ENCODE data around the gene CELF5. TPM values are rescaled to one million over a fixed set of nuclear protein-coding genes. Genes with fewer than 3 reads are reported as not detected.

CELF5 gene
- total and polyA plus RNA-seq, 9 donors = 1.3 to 6.4 (median 2.8) TPM

DNA sequence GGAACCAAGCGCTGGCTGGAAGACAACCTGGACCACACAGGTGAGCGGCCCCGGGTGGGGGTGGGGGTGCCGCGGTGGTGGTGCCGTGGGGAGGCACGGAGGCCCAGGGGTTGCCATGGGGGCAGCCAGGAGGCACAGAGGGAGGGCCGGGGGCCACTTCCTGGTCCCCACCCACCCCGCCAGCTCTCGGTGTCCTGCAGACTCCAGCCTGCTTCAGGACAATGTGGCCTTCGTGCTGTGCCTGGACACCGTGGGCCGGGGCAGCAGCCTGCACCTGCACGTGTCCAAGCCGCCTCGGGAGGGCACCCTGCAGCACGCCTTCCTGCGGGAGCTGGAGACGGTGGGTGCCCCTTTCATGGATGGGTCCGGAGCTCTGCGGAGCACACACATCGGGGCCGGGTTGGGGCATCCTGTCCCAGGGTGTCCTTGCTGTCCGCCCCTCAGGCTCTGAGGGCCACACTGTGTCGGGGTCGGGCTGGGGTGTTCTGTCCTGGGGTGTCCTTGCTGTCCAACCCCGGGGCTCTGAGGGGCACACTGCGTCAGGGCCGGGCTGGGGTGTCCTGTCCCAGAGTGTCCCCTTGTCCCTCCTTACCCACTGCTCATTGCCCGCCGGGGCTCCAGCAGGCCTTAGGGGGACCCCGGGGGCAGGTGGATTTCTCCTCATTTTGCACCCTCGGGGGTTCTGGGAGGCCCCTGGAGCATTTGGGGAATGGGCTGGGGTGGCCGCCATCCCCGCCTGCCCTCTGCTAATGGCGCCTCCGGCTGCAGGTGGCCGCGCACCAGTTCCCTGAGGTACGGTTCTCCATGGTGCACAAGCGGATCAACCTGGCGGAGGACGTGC, 20.4 kb upstream of the CELF5 start:
- intact Hi-C loops (cut with DNase I) = no loop called here
- WGBS, 3 donors = 93% methylated on average over 18 to 43 of the region's 43 CpGs
- no peaks in the 10 kb centered on the region for H3K36me3 ChIP-seq
- TF ChIP-seq POLR2A (IDR thresholded peaks at IDR 0.05) = no peak
- TF ChIP-seq, protein P1, sequence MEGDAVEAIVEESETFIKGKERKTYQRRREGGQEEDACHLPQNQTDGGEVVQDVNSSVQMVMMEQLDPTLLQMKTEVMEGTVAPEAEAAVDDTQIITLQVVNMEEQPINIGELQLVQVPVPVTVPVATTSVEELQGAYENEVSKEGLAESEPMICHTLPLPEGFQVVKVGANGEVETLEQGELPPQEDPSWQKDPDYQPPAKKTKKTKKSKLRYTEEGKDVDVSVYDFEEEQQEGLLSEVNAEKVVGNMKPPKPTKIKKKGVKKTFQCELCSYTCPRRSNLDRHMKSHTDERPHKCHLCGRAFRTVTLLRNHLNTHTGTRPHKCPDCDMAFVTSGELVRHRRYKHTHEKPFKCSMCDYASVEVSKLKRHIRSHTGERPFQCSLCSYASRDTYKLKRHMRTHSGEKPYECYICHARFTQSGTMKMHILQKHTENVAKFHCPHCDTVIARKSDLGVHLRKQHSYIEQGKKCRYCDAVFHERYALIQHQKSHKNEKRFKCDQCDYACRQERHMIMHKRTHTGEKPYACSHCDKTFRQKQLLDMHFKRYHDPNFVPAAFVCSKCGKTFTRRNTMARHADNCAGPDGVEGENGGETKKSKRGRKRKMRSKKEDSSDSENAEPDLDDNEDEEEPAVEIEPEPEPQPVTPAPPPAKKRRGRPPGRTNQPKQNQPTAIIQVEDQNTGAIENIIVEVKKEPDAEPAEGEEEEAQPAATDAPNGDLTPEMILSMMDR (IDR thresholded peaks at IDR 0.05) = no peak
- no peak for TF ChIP-seq EP300 (IDR thresholded peaks at IDR 0.05)
- H3K4me1 ChIP-seq (ENCODE audit: insufficient read depth) = no peaks in the 10 kb centered on the region
- H3K27ac ChIP-seq = no peak overlapping the region
- no peak for DNase-seq
- H3K9me3 ChIP-seq = no peaks in the 10 kb centered on the region
- H3K4me3 ChIP-seq = no peak overlapping the region
- H3K27me3 ChIP-seq = no peaks in the 10 kb centered on the region

DNA sequence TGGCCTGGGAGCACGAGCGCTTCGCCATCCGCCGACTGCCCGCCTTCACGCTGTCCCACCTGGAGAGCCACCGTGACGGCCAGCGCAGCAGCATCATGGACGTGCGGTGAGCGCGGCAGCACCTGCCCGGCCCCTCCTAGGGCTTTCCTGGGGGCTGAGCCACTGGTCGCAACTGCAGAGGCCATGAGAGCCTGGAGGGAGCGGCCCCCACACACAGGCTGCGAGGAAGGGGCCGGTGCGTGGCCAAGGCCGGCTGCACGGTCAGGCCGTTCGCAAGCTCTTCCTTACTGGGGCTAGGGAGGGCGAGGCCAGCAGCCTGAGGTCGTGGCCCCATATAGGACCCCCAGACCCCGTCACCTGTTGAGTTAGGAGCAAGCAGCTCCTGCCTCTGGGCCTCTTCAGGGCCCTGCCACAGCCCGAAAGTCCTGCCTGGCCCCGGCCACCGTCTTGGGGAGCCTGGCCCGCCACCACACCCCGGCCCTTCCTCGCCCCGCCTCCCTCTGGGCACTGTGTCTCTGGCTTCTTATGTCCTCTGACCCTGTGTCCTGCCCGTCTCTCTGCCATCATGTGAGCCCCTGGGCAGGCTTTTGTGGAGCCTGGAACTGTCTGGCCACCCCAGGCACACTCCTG, 19.7 kb upstream of the CELF5 start:
- Histone ChIP-seq H3K27me3 (no peaks in the 10 kb centered on the region), H3K36me3 (no peaks in the 10 kb centered on the region), H3K9me3 (no peaks in the 10 kb centered on the region), H3K27ac (no peak overlapping the region), H3K4me3 (no peak overlapping the region), H3K4me1 (ENCODE audit: insufficient read depth) (no peaks in the 10 kb centered on the region)
- TF ChIP-seq EP300 (IDR thresholded peaks at IDR 0.05) = no peak
- TF ChIP-seq, protein P1 (IDR thresholded peaks at IDR 0.05) = no peak
- no peak for TF ChIP-seq POLR2A (IDR thresholded peaks at IDR 0.05)
- WGBS, 3 donors = 92 to 94% (median 92%) methylated on average over 35 of the region's 35 CpGs
- no peak for DNase-seq
- intact Hi-C loops (cut with DNase I) = no loop called here

DNA sequence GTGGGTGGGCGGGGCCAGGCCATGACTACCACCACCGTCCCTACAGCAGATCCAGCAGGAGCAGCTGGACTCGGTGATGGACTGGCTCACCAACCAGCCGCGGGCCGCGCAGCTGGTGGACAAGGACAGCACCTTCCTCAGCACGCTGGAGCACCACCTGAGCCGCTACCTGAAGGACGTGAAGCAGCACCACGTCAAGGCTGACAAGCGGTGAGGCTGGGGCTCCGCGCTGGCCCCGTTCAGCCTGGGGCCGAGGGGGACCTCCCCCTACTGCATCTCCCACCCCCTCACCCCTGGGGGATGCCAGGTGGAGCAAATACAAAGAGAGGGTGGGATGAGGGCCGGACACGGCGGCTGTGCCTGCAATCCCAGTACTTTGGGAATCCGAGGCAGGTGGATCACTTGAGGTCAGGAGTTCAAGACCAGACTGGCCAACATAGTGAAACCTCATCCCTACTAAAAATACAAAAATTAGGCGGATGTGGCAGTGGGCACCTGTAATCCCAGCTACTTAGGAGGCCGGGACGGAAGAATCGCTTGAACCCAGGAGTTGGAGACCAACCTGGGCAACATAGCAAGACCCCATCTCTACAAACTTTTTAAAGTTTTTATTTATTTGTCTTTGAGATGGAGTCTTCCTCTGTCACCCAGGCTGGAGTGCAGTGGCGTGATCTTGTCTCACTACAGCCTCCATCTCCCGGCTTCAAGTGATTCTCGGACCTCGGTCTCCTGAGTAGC, 18.1 kb upstream of the CELF5 start:
- Histone ChIP-seq H3K9me3 (no peaks in the 10 kb centered on the region), H3K4me3 (no peak overlapping the region), H3K27me3 (no peaks in the 10 kb centered on the region), H3K27ac (no peak overlapping the region), H3K36me3 (no peaks in the 10 kb centered on the region), H3K4me1 (ENCODE audit: insufficient read depth) (no peaks in the 10 kb centered on the region)
- intact Hi-C loops (cut with DNase I) = no loop called here
- WGBS, 3 donors = 92 to 94% (median 93%) methylated on average over 21 to 28 of the region's 28 CpGs
- no peak for DNase-seq
- TF ChIP-seq, protein P1 (IDR thresholded peaks at IDR 0.05) = no peak
- TF ChIP-seq POLR2A (IDR thresholded peaks at IDR 0.05) (no peak), EP300 (IDR thresholded peaks at IDR 0.05) (no peak)

DNA sequence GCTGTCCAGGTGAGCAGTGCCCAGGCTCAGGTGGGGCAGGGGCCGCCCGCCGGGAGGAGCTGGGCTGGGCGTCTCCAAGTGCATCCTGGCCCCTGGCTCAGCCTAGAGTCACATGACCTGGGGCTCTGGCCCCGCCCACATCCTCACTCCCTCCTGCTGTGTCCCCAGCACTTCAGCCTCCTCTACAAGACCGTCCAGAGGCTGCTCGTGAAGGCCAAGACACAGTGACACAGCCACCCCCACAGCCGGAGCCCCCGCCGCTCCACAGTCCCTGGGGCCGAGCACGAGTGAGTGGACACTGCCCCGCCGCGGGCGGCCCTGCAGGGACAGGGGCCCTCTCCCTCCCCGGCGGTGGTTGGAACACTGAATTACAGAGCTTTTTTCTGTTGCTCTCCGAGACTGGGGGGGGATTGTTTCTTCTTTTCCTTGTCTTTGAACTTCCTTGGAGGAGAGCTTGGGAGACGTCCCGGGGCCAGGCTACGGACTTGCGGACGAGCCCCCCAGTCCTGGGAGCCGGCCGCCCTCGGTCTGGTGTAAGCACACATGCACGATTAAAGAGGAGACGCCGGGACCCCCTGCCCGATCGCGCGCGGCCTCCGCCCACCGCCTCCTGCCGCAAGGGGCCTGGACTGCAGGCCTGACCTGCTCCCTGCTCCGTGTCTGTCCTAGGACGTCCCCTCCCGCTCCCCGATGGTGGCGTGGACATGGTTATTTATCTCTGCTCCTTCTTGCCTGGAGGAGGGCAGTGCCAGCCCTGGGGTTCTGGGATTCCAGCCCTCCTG, 16.8 kb upstream of the CELF5 start:
- H3K9me3 ChIP-seq = no peaks in the 10 kb centered on the region
- no peak for DNase-seq
- no peak overlapping the region for H3K27ac ChIP-seq
- WGBS, 3 donors = 86 to 91% (median 88%) methylated on average over 40 to 43 of the region's 43 CpGs
- TF ChIP-seq, protein P1 (IDR thresholded peaks at IDR 0.05) = no peak
- TF ChIP-seq EP300 (IDR thresholded peaks at IDR 0.05) (no peak), POLR2A (IDR thresholded peaks at IDR 0.05) (no peak)
- no peaks in the 10 kb centered on the region for H3K27me3 ChIP-seq
- intact Hi-C loops (cut with DNase I) = no loop called here
- no peak overlapping the region for H3K4me3 ChIP-seq
- H3K4me1 ChIP-seq (ENCODE audit: insufficient read depth) = no peaks in the 10 kb centered on the region
- no peaks in the 10 kb centered on the region for H3K36me3 ChIP-seq

Data from ovary (tissue), 9 donors.